Stimulated activated CD8-positive, alpha-beta memory T cell treated with anti-CD3 and anti-CD28 coated beads, Interleukin-15, amount 100 ng/mL, for 1 hour (primary cell): ENCODE results near the gene REXO2.

ENCODE experiments used
- DNase-seq: peaks from one replicate; pipeline ENCODE4 v3.0.0-alpha.2; 2020; ENCODE audit warnings: low read depth

Gene REXO2

GRCh38 chr11:114439229-114440120, at the start of gene REXO2:
Gene REXO2, plus strand, starts transcription at chr11:114439467. Its CDS starts 62 bp downstream, at chr11:114439529.
- peak; percentile 85 for DNase-seq

- no peak for DNase-seq
These were observed 46.3 kb upstream of the REXO2 start for GRCh38 chr11:114392735-114393667.

GRCh38 chr11:114395736-114396135, 43.5 kb upstream of the REXO2 start:
- no peak for DNase-seq

DNA sequence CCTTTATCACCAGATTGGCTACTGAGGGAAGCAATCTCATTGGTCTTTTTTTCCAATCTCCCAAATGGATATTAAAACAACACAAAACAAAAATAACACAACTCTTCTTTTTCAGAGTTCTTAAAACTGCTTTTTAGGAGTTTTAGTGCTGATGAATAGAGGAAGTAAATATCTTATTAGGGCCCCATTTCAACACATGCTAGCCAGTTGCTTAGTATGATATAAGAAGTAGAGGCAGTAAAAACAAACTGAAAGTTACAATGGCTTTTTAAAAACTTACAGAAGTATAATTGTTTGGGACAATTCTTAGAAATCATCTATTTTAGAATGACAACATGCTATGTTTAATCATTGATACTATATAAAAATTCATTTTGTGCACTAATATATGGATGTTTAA, 42.4 kb upstream of the REXO2 start:
- no peak for DNase-seq

- no peak for DNase-seq
These were observed 41.8 kb upstream of the REXO2 start for GRCh38 chr11:114397349-114397982.

- DNase-seq: no peak
These were observed 40.9 kb upstream of the REXO2 start for GRCh38 chr11:114398303-114398920.

DNA sequence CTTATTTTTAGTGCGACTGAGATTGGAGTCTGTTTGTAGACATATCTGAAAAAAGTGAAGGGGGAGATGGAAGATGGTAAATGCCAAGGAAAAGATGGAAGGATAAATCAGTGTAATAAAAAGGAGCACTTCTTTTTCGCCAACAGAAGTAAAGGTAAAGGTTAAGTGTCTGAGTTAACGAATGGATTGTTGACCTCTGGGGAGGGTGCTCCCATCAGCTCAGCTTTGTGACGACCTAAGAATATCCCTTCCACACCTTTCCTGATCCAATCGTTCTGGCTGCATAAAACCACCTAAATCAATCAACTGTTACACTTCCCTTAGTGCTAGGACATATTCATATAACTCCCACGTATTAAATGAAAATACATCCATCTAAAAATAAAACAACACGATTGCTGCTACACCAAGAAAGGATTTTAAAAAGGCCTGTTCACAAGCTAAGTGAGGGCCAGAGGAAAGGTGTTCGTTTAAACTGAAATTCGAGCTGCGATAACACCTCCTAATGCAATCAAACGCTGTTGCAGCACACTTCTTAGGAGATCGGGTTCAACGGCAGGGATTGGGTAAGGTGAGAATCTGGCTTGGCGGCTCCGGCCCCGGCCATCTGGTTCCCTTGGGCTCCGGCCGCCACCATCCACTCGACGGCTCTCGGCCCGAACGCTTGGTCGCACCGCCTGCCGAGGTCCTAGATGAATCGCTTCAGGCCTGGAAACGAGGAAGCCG, 39.6 kb upstream of the REXO2 start:
- DNase-seq: no peak

- DNase-seq: peak; percentile 95
These were observed 38.9 kb upstream of the REXO2 start, which contains the start of the genes C11orf71 and RBM7 for GRCh38 chr11:114400216-114400914. Gene C11orf71, minus strand, starts transcription at chr11:114400511. Its CDS starts 180 bp downstream, at chr11:114400331. Gene RBM7, plus strand, starts transcription at chr11:114400666. Its CDS starts 6 bp downstream, at chr11:114400672.

GRCh38 chr11:114400915-114401223, 38.4 kb upstream of the REXO2 start:
- no peak for DNase-seq

DNA sequence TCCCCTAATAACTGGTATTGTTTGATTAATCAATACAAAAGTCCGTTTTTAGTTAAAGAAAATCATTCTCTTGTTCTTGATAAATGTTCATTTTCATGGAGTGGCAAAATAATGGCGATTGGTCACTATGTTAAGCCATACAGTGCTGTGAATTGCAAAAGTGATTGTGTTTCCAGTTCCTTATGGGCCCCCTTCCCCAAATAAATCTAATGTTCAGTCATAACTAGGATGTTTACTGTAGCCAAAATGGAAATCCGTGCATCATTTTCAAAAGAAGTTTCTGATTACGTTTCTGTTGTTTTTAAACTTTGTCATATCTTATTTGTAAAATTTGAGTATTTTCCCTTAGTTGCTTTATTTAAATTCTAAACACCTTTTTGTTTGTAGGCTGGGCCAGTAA, 38.0 kb upstream of the REXO2 start:
- DNase-seq: no peak

DNA sequence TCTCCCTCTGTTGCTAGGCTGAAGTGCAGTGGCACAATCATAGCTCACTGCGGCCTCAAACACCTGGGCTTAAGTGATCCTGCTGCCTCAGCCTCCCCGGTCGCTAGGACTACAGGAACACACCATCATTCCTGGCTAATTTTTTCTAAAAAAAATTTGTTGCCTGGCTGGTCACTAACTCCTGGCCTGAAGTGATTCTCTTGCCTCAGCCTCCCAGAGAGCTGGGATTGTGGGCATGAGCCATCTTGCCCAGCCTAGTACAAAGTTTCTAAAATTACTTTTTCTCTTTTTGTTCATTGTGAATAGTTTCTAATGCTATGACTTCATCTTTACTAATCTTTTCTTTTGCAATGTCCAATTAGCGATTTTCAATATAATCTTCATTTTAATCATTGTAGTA, 26.3 kb upstream of the REXO2 start:
- no peak for DNase-seq

DNA sequence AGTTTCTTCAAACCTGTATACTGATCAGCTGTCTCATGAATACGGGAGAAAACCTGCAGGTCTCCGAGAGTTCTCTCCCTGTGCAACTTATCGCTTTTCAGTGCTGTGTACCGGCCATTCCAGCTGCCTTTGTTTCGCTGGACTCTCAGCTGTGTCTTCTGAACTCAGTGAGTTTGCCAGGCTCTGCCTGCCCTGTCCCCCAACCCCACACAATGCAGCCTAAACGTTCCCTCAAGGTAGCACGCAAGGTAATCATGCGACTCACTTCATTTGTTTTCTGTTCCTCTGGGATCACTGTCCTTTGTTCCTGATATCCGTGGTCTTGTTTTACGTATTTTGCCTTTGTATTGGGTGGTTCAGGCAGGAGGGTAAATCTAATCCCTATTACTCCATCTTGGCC, 25.3 kb upstream of the REXO2 start:
- DNase-seq: no peak

- DNase-seq: no peak
These were observed 22.8 kb upstream of the REXO2 start for GRCh38 chr11:114416441-114416961.

- DNase-seq: no peak
These were observed 13.0 kb upstream of the REXO2 start for GRCh38 chr11:114426280-114426679.

GRCh38 chr11:114430290-114430689, 9.0 kb upstream of the REXO2 start:
- no peak for DNase-seq

- no peak for DNase-seq
These were observed 6.4 kb upstream of the REXO2 start for GRCh38 chr11:114432893-114433292.

DNA sequence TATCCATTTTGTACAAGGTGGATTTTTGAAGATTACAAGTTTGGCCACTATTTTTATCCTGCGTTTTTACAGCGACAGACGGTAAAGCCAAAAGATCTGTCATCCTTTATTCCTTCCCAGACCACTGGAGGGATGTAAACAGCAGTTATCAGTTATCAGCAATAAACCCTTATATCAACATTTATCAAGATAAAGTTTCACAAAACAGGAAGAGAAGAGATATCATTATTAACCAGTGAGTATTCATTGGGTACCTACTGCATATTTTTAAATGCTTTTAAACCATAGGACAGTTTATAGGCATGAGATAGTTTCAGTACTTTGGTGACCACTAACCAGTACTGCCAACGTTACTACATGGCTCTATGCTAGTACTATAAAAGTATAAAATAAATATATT, 5.9 kb upstream of the REXO2 start:
- DNase-seq: no peak

DNA sequence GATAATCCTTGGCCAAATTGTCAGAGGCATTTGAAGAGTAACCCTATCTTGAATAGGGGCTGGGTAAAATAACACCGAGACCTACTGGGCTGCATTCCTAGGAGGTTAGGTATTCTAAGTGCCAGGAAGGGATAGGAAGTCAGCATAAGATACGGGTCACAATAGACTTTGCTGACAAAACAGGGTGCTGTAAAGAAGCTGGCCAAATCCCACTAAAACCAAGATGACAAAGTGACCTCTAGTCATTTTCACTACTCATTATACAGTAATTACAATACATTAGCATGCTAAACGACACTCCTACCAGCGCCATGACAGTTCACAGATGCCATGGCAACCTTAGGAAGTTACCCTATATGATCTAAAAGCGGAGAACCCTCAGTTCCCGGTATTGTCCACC, 964 bp upstream of the REXO2 start:
- DNase-seq: no peak

- DNase-seq: no peak
These were observed 1.0 kb downstream of the REXO2 start for GRCh38 chr11:114440121-114440860.
